Measurements from ENCODE around the gene GRB10.

The GRB10 gene

GRCh38 chr7:50704844-50705243 is 77.9 kb downstream of the GRB10 start:
- ATAC-seq = no peak
- TF ChIP-seq ZFP30 (CRISPR knock-in tag; IDR thresholded peaks at IDR 0.05) (no peak), CSDC2 (CRISPR knock-in tag; IDR thresholded peaks at IDR 0.05) (no peak), TSHZ2 (CRISPR knock-in tag; IDR thresholded peaks at IDR 0.05) (no peak), ZNF565 (CRISPR knock-in tag; conservative IDR thresholded peaks at IDR 0.05; ENCODE audit: low read depth) (no peak), GLIS3 (CRISPR knock-in tag; IDR thresholded peaks at IDR 0.05) (no peak), ZC3H10 (CRISPR knock-in tag; IDR thresholded peaks at IDR 0.05) (no peak), BACH2 (CRISPR knock-in tag; IDR thresholded peaks at IDR 0.05; ENCODE audit: borderline replicate concordance) (no peak), CSRNP3 (CRISPR knock-in tag; IDR thresholded peaks at IDR 0.05) (no peak), ZNF70 (CRISPR knock-in tag; IDR thresholded peaks at IDR 0.05) (no peak), PPARA (CRISPR knock-in tag; IDR thresholded peaks at IDR 0.05; ENCODE audit: borderline replicate concordance) (no peak), ISL1 (CRISPR knock-in tag; IDR thresholded peaks at IDR 0.05) (no peak), RARB (CRISPR knock-in tag; IDR thresholded peaks at IDR 0.05) (no peak), ZNF8 (CRISPR knock-in tag; IDR thresholded peaks at IDR 0.05) (no peak), SNAI2 (CRISPR knock-in tag; IDR thresholded peaks at IDR 0.05) (no peak), TOX (CRISPR knock-in tag; IDR thresholded peaks at IDR 0.05; ENCODE audit: borderline replicate concordance) (no peak), PATZ1 (CRISPR knock-in tag; IDR thresholded peaks at IDR 0.05; ENCODE audit: borderline replicate concordance) (no peak), ESRRG (CRISPR knock-in tag; IDR thresholded peaks at IDR 0.05) (no peak), ARNTL (CRISPR knock-in tag; IDR thresholded peaks at IDR 0.05; ENCODE audit: borderline replicate concordance, low read depth) (no peak), TCF4 (CRISPR knock-in tag; IDR thresholded peaks at IDR 0.05; ENCODE audit: borderline replicate concordance) (no peak), ZFP3 (CRISPR knock-in tag; IDR thresholded peaks at IDR 0.05) (no peak)

- ATAC-seq = no peak
- no peak for TF ChIP-seq ISL1 (CRISPR knock-in tag; IDR thresholded peaks at IDR 0.05)
- no peak for TF ChIP-seq PATZ1 (CRISPR knock-in tag; IDR thresholded peaks at IDR 0.05; ENCODE audit: borderline replicate concordance)
- no peak for TF ChIP-seq POU6F1 (CRISPR knock-in tag; IDR thresholded peaks at IDR 0.05; ENCODE audit: borderline replicate concordance, low read depth)
- TF ChIP-seq BACH2 (CRISPR knock-in tag; IDR thresholded peaks at IDR 0.05; ENCODE audit: borderline replicate concordance) = no peak
- no peak for TF ChIP-seq CSRNP3 (CRISPR knock-in tag; IDR thresholded peaks at IDR 0.05)
- no peak for TF ChIP-seq GLIS3 (CRISPR knock-in tag; IDR thresholded peaks at IDR 0.05)
- no peak for TF ChIP-seq SNAI2 (CRISPR knock-in tag; IDR thresholded peaks at IDR 0.05)
- no peak for TF ChIP-seq CSDC2 (CRISPR knock-in tag; IDR thresholded peaks at IDR 0.05)
- no peak for TF ChIP-seq RARB (CRISPR knock-in tag; IDR thresholded peaks at IDR 0.05)
- TF ChIP-seq TCF4 (CRISPR knock-in tag; IDR thresholded peaks at IDR 0.05; ENCODE audit: borderline replicate concordance) = no peak
- TF ChIP-seq TSHZ2 (CRISPR knock-in tag; IDR thresholded peaks at IDR 0.05) = no peak
These were observed 79.0 kb downstream of the GRB10 start for GRCh38 chr7:50703654-50704053.
